Measurements from ENCODE around the gene CETN1. TPM values are rescaled to one million over a fixed set of nuclear protein-coding genes. Genes with fewer than 3 reads are reported as not detected.

Gene CETN1
- total and polyA plus RNA-seq, 2 experiments from 2014 or later, result not detected

GRCh38 chr18:595571-595970, 15.4 kb downstream of the CETN1 start:
- Histone ChIP-seq H3K36me3 (no peaks in the 10 kb centered on the region), H3K9me3 (ENCODE audit: low read depth) (no peaks in the 10 kb centered on the region), H3K27ac (no peak overlapping the region), H3K4me3 (no peak overlapping the region), H3K27me3 (no peaks in the 10 kb centered on the region), H3K4me1 (ENCODE audit: low read depth) (no peaks in the 10 kb centered on the region)
- no peak for DNase-seq (ENCODE audit: low read depth in 1 of 2, low spot score in 1 of 2)
- no peak for TF ChIP-seq CTCF (IDR thresholded peaks at IDR 0.05; ENCODE audit: low read depth, low read length)

- DNase-seq (ENCODE audit: low read depth in 1 of 2, low spot score in 1 of 2), result peak; percentile 42 to 72
- TF ChIP-seq CTCF (IDR thresholded peaks at IDR 0.05; ENCODE audit: low read depth, low read length), result no peak
- Histone ChIP-seq H3K27me3 (no peaks in the 10 kb centered on the region), H3K4me1 (ENCODE audit: low read depth) (no peaks in the 10 kb centered on the region), H3K4me3 (no peak overlapping the region), H3K36me3 (no peaks in the 10 kb centered on the region), H3K9me3 (ENCODE audit: low read depth) (no peaks in the 10 kb centered on the region), H3K27ac (no peak overlapping the region)
Observed at GRCh38 chr18:596288-596881, 16.2 kb downstream of the CETN1 start.

GRCh38 chr18:598124-598589, 18.0 kb downstream of the CETN1 start:
- no peaks in the 10 kb centered on the region for H3K9me3 ChIP-seq (ENCODE audit: low read depth)
- DNase-seq (ENCODE audit: low read depth in 1 of 2, low spot score in 1 of 2), result no peak
- no peak overlapping the region for H3K27ac ChIP-seq
- H3K36me3 ChIP-seq, result no peaks in the 10 kb centered on the region
- H3K4me1 ChIP-seq (ENCODE audit: low read depth), result no peaks in the 10 kb centered on the region
- H3K27me3 ChIP-seq, result no peaks in the 10 kb centered on the region
- no peak overlapping the region for H3K4me3 ChIP-seq
- no peak for TF ChIP-seq CTCF (IDR thresholded peaks at IDR 0.05; ENCODE audit: low read depth, low read length)

GRCh38 chr18:600107-600506, 19.9 kb downstream of the CETN1 start:
- Histone ChIP-seq H3K9me3 (ENCODE audit: low read depth) (no peaks in the 10 kb centered on the region), H3K4me1 (ENCODE audit: low read depth) (no peaks in the 10 kb centered on the region), H3K36me3 (no peaks in the 10 kb centered on the region), H3K27me3 (no peaks in the 10 kb centered on the region), H3K4me3 (no peak overlapping the region), H3K27ac (no peak overlapping the region)
- DNase-seq (ENCODE audit: low read depth in 1 of 2, low spot score in 1 of 2), result peak in 1 of 2 donors; percentile 29
- TF ChIP-seq CTCF (IDR thresholded peaks at IDR 0.05; ENCODE audit: low read depth, low read length), result no peak

- Histone ChIP-seq H3K27me3 (no peaks in the 10 kb centered on the region), H3K4me1 (ENCODE audit: low read depth) (no peaks in the 10 kb centered on the region), H3K36me3 (no peaks in the 10 kb centered on the region), H3K9me3 (ENCODE audit: low read depth) (no peaks in the 10 kb centered on the region), H3K4me3 (no peak overlapping the region), H3K27ac (no peak overlapping the region)
- TF ChIP-seq CTCF (IDR thresholded peaks at IDR 0.05; ENCODE audit: low read depth, low read length), result no peak
- no peak for DNase-seq (ENCODE audit: low read depth in 1 of 2, low spot score in 1 of 2)
Observed at GRCh38 chr18:604771-605170, 24.6 kb downstream of the CETN1 start.

Data from cardiac muscle cell (in vitro differentiated cells and primary cell).